ENCODE data around the gene MAD2L1BP. TPM values are rescaled to one million over a fixed set of nuclear protein-coding genes. Genes with fewer than 3 reads are reported as not detected.
A peak's percentile ranks its signal among the peaks of the same experiment; 100 is the strongest.

The MAD2L1BP gene
- total RNA-seq, 1 experiment from 2014 or later: 30.1 TPM

DNA sequence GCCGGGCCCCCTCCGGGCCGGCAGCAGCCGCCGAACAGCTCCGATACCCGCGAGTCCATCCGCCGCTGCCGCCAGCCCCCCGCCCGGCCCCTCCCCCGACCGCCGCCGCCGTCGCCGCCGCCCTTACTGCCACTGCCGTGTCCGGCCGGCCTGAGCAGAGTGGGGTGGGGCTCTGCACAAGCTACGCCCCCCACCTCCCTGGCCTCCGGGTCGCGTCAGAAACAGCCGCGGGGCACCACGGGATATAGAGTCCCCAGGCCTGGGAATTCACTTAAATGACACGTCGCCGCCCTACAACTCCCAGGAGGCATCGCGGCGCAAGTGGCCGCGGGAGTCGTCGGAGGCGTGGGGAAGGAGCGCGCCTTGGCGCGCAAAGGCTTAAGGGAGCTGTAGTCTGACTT lies 6.5 kb upstream of the MAD2L1BP start, which contains the start of gene GTPBP2 (continued):
- TF ChIP-seq, protein P1, sequence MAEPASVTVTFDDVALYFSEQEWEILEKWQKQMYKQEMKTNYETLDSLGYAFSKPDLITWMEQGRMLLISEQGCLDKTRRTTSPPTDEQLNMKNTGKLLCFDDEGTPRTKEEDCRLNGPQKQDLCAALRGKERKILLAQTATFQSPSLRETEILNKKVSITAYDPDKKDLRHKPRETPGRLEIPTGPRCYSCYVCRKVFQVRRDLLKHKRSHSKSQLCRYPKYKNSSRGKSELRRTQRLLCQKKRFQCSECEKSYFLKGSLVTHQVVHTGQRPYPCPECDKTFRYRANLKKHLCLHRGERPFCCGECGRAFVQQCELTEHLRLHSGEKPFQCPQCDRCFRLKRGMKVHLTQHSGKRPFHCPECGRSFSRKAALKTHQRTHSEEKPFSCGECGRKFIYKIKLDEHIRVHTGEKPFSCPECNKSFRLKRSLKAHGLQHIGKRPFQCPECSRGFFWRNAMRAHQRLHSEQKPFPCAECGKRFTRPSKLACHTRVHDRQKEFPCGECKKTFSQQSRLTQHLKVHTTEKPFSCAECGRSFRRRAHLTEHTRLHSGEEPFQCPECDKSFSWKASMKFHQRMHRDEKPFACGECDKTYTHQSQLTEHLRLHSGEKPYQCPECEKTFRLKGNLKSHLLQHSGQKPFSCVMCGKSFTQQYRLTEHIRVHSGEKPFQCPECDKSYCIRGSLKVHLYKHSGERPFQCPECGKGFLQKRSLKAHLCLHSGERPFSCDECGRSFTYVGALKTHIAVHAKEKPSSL (CRISPR knock-in tag; conservative IDR thresholded peaks at IDR 0.05): no peak
- TF ChIP-seq, protein P2, sequence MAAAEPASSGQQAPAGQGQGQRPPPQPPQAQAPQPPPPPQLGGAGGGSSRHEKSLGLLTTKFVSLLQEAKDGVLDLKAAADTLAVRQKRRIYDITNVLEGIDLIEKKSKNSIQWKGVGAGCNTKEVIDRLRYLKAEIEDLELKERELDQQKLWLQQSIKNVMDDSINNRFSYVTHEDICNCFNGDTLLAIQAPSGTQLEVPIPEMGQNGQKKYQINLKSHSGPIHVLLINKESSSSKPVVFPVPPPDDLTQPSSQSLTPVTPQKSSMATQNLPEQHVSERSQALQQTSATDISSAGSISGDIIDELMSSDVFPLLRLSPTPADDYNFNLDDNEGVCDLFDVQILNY (CRISPR knock-in tag; IDR thresholded peaks at IDR 0.05): no peak
- TF ChIP-seq GABPB1 (CRISPR knock-in tag; IDR thresholded peaks at IDR 0.05): peak; percentile 33
- no peak for TF ChIP-seq MYBL2 (CRISPR knock-in tag; IDR thresholded peaks at IDR 0.05)
- TF ChIP-seq, protein P3, sequence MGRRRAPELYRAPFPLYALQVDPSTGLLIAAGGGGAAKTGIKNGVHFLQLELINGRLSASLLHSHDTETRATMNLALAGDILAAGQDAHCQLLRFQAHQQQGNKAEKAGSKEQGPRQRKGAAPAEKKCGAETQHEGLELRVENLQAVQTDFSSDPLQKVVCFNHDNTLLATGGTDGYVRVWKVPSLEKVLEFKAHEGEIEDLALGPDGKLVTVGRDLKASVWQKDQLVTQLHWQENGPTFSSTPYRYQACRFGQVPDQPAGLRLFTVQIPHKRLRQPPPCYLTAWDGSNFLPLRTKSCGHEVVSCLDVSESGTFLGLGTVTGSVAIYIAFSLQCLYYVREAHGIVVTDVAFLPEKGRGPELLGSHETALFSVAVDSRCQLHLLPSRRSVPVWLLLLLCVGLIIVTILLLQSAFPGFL (CRISPR knock-in tag; IDR thresholded peaks at IDR 0.05; ENCODE audit: borderline replicate concordance): no peak
- TF ChIP-seq, protein P4, sequence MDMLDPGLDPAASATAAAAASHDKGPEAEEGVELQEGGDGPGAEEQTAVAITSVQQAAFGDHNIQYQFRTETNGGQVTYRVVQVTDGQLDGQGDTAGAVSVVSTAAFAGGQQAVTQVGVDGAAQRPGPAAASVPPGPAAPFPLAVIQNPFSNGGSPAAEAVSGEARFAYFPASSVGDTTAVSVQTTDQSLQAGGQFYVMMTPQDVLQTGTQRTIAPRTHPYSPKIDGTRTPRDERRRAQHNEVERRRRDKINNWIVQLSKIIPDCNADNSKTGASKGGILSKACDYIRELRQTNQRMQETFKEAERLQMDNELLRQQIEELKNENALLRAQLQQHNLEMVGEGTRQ (CRISPR knock-in tag; IDR thresholded peaks at IDR 0.05): no peak
- TF ChIP-seq FOXK1 (CRISPR knock-in tag; IDR thresholded peaks at IDR 0.05): 0 out of 2 replicates have a peak, but pooled peaks have one; percentile 48
- TF ChIP-seq ZNF121 (CRISPR knock-in tag; IDR thresholded peaks at IDR 0.05): no peak
- TF ChIP-seq CREM (CRISPR knock-in tag; IDR thresholded peaks at IDR 0.05): 0 out of 2 replicates have a peak, but pooled peaks have one; percentile 31
- TF ChIP-seq, protein P5, sequence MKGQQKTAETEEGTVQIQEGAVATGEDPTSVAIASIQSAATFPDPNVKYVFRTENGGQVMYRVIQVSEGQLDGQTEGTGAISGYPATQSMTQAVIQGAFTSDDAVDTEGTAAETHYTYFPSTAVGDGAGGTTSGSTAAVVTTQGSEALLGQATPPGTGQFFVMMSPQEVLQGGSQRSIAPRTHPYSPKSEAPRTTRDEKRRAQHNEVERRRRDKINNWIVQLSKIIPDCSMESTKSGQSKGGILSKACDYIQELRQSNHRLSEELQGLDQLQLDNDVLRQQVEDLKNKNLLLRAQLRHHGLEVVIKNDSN (CRISPR knock-in tag; IDR thresholded peaks at IDR 0.05): no peak
- TF ChIP-seq RORB (CRISPR knock-in tag; IDR thresholded peaks at IDR 0.05): no peak
- peak; percentile 94 for TF ChIP-seq SP1 (CRISPR knock-in tag; conservative IDR thresholded peaks at IDR 0.05)

DNA sequence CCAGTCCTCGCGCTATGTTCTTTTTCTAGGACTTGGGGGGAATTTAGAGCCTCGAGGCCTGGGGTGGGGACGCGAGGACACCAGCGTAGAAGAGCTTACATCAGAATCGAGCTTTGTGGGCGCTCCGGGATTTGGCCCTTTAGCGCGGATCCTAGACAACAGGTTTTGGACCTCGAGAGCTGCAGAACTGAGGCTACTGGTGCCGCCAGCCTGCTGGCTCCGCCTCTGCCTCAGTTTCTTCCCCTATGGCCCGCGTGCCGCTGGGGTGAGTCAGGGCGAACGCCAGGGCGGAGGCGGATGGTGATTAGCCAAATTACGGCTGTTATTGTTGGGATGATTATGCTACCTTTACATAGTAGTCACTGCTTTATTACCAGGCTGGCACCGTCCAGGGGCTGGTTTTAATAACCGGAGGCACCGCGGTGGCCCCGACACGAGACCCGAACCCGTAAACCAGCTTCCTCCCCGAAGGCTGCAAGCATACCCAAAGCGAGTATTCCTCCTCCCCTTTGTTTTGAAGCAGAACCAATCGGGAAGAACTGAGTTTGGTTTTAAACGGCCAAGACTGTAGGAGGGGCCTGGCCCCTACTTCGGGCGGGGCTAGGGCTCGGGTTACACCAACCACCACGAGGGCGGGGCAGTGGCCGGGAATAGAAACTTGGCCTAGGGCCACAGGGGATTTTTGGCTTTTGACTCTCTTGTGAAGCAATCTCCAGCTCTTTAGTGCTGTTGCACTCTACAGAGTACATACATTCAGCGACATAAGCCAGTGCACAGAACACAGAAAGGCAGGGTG lies 5.9 kb upstream of the MAD2L1BP start:
- POLR2A ChIA-PET: interaction anchor here (0.6 to 2.5 kb wide), 12 partner anchors 15 to 617 kb away, joined by 3 to 32 read pairs (median 3); partner anchors contain the start of genes HSP90AB1, RSPH9 and VEGFA
- peaks cover 17% of the 10 kb centered on the region for H3K4me1 Mint-ChIP-seq
- peak; percentile 94 for DNase-seq (ENCODE audit: low spot score)
- TF ChIP-seq EMX1 (CRISPR knock-in tag; IDR thresholded peaks at IDR 0.05): no peak
- TF ChIP-seq, protein P6, sequence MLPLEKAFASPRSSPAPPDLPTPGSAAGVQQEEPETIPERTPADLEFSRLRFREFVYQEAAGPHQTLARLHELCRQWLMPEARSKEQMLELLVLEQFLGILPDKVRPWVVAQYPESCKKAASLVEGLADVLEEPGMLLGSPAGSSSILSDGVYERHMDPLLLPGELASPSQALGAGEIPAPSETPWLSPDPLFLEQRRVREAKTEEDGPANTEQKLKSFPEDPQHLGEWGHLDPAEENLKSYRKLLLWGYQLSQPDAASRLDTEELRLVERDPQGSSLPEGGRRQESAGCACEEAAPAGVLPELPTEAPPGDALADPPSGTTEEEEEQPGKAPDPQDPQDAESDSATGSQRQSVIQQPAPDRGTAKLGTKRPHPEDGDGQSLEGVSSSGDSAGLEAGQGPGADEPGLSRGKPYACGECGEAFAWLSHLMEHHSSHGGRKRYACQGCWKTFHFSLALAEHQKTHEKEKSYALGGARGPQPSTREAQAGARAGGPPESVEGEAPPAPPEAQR (CRISPR knock-in tag; IDR thresholded peaks at IDR 0.05): no peak
- 0 out of 2 replicates have a peak, but pooled peaks have one; percentile 6 for TF ChIP-seq CREM (CRISPR knock-in tag; IDR thresholded peaks at IDR 0.05)
- TF ChIP-seq TEAD4 (CRISPR knock-in tag; IDR thresholded peaks at IDR 0.05): no peak
- no peak for TF ChIP-seq NFE2L1 (CRISPR knock-in tag; IDR thresholded peaks at IDR 0.05)
- no peak for TF ChIP-seq IRF2 (CRISPR knock-in tag; IDR thresholded peaks at IDR 0.05; ENCODE audit: borderline replicate concordance, low read depth)
- no peak for TF ChIP-seq JUN (CRISPR knock-in tag; IDR thresholded peaks at IDR 0.05)
- TF ChIP-seq, protein P7, sequence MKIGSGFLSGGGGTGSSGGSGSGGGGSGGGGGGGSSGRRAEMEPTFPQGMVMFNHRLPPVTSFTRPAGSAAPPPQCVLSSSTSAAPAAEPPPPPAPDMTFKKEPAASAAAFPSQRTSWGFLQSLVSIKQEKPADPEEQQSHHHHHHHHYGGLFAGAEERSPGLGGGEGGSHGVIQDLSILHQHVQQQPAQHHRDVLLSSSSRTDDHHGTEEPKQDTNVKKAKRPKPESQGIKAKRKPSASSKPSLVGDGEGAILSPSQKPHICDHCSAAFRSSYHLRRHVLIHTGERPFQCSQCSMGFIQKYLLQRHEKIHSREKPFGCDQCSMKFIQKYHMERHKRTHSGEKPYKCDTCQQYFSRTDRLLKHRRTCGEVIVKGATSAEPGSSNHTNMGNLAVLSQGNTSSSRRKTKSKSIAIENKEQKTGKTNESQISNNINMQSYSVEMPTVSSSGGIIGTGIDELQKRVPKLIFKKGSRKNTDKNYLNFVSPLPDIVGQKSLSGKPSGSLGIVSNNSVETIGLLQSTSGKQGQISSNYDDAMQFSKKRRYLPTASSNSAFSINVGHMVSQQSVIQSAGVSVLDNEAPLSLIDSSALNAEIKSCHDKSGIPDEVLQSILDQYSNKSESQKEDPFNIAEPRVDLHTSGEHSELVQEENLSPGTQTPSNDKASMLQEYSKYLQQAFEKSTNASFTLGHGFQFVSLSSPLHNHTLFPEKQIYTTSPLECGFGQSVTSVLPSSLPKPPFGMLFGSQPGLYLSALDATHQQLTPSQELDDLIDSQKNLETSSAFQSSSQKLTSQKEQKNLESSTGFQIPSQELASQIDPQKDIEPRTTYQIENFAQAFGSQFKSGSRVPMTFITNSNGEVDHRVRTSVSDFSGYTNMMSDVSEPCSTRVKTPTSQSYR (CRISPR knock-in tag; IDR thresholded peaks at IDR 0.05): 0 out of 2 replicates have a peak, but pooled peaks have one; percentile 9
- TF ChIP-seq, protein P8, sequence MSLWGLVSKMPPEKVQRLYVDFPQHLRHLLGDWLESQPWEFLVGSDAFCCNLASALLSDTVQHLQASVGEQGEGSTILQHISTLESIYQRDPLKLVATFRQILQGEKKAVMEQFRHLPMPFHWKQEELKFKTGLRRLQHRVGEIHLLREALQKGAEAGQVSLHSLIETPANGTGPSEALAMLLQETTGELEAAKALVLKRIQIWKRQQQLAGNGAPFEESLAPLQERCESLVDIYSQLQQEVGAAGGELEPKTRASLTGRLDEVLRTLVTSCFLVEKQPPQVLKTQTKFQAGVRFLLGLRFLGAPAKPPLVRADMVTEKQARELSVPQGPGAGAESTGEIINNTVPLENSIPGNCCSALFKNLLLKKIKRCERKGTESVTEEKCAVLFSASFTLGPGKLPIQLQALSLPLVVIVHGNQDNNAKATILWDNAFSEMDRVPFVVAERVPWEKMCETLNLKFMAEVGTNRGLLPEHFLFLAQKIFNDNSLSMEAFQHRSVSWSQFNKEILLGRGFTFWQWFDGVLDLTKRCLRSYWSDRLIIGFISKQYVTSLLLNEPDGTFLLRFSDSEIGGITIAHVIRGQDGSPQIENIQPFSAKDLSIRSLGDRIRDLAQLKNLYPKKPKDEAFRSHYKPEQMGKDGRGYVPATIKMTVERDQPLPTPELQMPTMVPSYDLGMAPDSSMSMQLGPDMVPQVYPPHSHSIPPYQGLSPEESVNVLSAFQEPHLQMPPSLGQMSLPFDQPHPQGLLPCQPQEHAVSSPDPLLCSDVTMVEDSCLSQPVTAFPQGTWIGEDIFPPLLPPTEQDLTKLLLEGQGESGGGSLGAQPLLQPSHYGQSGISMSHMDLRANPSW (CRISPR knock-in tag; conservative IDR thresholded peaks at IDR 0.05; ENCODE audit: low read depth): no peak
- TF ChIP-seq PRRX2 (CRISPR knock-in tag; IDR thresholded peaks at IDR 0.05): peak; percentile 66; the same call in 1 of the 2 replicates
- no peak for TF ChIP-seq SMAD4 (CRISPR knock-in tag; IDR thresholded peaks at IDR 0.05)

More for the DNA sequence above, 5.9 kb upstream of the MAD2L1BP start:
- Mint-ChIP-seq H3K4me3 (peak overlapping the region; percentile 98), H3K27ac (peak overlapping the region; percentile 100), H3K9me3 (no peaks in the 10 kb centered on the region), H3K27me3 (ENCODE audit: low read depth) (no peaks in the 10 kb centered on the region), H3K36me3 (peaks cover 22% of the 10 kb centered on the region)
- CTCF ChIA-PET: interaction anchor here (0.8 to 2.3 kb wide), 14 partner anchors 15 to 627 kb away, joined by 3 to 16 read pairs (median 4); partner anchors contain the start of genes RSPH9, SLC35B2 and VEGFA
- peak; percentile 81 for ATAC-seq

Measured in WTC11 (cell line).